ENCODE measurements around the gene NOTCH2.
"Not testable (repeated sequence)": the region's sequence is repeated elsewhere in the genome, so short reads cannot be mapped to it uniquely, and the experiment has no call there.

- not testable (repeated sequence) for TF ChIP-seq CTCF, EZH2phosphoT487 (IDR thresholded peaks at IDR 0.05)
These were observed 24.2 kb upstream of the NOTCH2 start for GRCh38 chr1:120093548-120094181.
